ENCODE data around the gene CCSER1.

DNA sequence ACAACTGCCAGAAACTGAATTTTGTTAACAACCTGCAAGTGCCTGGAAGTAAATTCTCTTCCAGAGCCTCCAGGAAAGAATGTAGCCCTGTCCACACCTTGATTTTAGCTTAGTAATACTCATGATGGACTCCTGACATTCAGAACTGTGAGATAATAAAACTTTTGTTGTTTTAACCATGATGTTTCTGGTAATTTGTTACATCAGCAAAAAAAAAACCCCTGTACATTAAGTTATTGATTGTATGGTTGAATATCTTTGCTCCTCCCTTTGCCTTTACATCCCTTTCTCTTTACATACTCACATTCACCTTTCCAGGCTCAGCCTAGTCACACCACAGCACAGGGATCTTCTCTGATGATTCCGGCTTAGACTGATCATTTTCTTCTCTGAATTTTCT is 1294.8 kb downstream of the CCSER1 start:
- TF ChIP-seq, protein P1, sequence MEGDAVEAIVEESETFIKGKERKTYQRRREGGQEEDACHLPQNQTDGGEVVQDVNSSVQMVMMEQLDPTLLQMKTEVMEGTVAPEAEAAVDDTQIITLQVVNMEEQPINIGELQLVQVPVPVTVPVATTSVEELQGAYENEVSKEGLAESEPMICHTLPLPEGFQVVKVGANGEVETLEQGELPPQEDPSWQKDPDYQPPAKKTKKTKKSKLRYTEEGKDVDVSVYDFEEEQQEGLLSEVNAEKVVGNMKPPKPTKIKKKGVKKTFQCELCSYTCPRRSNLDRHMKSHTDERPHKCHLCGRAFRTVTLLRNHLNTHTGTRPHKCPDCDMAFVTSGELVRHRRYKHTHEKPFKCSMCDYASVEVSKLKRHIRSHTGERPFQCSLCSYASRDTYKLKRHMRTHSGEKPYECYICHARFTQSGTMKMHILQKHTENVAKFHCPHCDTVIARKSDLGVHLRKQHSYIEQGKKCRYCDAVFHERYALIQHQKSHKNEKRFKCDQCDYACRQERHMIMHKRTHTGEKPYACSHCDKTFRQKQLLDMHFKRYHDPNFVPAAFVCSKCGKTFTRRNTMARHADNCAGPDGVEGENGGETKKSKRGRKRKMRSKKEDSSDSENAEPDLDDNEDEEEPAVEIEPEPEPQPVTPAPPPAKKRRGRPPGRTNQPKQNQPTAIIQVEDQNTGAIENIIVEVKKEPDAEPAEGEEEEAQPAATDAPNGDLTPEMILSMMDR (IDR thresholded peaks at IDR 0.05; ENCODE audit: borderline replicate concordance, extremely low read depth, low read length, poor library complexity, severe bottlenecking): no peak
- no peak for TF ChIP-seq EZH2 (IDR thresholded peaks at IDR 0.05; ENCODE audit: borderline replicate concordance, low read depth, low read length, severe bottlenecking)
